IPS DF 4.7 (cell line): ENCODE data around the gene DNAJC25.
A peak's percentile ranks its signal among the peaks of the same experiment; 100 is the strongest.
"Not testable (repeated sequence)": the region's sequence is repeated elsewhere in the genome, so short reads cannot be mapped to it uniquely, and the experiment has no call there.

Experiments used
- DNase-seq: peaks from one replicate; pipeline ENCODE4 v3.0.0-alpha.2; 2013; ENCODE audit warnings: low spot score; ENCODE audit errors: extremely low read depth

The DNAJC25 gene

DNA sequence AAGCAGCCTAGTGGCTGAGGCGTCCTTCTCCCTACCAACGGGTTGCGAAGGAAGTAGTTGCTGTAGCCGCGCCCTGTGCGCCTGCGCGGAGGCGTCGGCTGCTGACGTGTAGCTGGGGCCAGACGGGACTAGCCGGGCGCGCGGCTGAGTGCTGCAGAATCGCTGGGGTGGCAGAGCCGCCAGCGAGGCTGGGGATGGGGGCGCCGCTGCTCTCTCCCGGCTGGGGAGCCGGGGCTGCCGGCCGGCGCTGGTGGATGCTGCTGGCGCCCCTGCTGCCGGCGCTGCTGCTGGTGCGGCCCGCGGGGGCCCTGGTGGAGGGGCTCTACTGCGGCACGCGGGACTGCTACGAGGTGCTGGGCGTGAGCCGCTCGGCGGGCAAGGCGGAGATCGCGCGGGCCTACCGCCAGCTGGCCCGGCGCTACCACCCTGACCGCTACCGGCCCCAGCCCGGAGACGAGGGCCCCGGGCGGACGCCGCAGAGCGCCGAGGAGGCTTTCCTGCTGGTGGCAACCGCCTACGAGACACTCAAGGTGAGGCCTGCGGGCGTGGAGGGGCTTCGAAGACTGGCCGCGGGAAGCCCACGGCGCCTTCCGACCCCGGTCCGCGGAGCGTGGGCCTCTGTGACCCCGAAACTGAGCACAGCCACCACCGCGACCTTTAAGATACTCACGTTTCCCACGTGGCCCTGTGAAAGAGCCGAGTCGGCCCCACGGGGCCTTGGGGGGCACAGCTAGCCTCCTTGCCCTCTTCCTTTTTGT lies at the start of gene DNAJC25:
Gene DNAJC25, plus strand, starts transcription at position 121 of the 758 bp plus-strand sequence. Its CDS starts 74 bp downstream, at position 195.
- peak; percentile 96 for DNase-seq

DNA sequence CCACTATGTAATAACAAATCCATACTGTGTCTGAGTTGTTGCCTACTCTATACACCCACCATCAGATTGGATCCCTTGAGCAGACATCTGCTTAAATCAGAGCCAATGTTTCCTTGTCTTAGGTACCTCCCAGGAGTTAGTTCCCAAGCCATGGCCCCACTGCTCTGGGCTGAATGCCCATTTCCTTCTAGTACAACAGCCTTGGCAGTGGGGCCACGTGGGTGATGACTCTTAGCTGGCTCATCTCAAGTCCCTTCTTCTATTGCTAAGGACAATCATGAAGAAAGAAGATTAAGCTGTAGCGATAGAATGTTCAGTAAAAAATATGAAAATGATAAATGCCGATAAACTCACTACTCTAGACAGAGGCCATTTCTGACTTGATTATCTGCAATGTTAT lies 48.2 kb upstream of the DNAJC25 start:
- no peak for DNase-seq

DNA sequence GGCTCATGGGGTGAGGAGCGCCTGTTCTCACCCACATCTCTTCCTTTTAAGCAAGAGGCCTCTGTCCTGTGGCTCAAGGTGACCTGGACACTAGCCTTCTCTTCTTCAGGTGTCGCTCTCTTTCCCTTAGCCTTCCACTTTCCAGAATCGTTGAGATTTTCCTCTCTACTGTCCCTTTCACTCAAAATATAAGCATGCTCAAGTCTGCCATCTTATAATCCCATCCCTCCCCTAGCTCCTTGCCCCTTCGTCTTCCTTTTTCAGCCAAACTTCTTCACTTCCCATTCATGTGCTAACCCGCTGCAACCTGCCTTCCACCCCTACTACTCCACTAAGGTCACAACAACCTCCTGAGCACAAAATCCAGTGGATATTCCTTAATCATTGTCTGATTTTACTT lies 44.8 kb upstream of the DNAJC25 start:
- DNase-seq, result no peak

DNA sequence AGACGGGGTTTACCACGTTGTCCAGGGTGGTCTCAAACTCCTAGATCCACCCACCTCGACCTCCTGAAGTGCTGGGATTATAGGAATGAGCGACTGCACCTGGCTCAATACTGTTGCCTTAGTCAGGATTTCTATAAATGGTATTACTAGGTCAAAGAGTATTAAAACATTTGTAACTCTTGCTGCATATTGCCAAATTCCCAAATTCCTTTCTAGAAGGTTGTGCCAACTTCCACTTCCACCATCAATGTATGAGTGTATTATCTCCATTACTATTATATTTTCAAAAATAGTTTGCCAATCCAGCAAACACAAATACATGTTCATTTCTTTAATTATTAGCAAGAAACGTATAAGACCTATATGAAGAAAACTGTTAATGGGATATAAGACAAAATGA lies 42.3 kb upstream of the DNAJC25 start:
- no peak for DNase-seq

DNA sequence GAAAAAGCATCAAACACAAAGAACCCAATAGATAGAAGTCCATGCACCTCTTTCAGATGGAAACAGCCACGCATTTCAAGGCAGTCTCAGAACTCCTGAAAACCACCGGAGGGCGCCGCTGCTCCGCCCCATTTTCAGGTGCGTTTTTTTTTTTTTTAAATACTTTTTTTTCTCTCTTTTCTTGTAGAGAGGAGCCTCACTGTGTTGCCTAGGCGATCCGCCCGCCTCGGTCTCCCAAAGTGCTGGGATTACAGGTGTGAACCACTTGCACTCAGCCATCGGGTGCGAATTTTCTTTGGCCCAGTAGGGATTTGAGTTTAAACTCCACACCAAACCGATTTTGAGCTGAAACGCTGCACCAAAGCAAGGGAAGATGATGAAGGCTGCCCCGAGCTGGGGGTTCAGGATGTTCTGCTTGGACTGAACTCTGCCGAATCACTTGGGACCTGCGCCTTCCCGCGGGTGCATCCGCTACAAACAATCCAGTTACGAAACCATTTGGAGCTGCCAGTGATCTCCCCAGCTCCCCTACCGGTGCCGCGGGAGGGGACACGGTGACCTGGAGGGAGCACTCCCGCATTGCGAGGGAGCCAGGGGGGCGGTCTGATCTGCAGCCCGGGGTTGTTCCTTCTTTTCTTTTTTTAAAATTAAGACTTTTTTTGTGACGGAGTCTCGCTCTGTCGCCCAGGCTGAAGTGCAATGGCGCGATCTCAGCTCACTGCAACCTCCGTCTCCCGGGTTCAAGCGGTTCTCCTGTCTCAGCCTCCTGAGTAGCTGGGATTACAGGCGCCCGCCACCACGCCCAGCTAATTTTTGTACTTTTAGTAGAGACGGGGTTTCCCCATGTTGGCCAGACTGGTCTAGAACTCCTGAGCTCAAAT lies 33.0 kb upstream of the DNAJC25 start:
- DNase-seq, result no peak

DNA sequence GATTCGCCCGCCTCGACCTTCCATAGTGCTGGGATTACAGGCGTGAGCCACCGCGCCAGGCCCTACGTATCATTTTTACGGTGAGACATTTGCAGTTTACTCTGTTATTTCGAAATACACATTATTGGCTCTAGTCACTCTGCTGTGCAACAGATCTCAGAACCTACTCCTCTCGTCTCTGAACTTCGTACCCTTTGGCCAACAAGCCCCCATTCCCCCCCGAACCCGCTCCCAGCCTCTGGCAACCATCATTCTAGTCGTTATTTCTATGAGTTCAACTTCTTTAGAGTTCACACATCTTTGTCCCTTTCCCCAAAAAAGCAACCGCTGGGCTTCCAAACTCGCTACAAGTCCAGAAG lies 32.4 kb upstream of the DNAJC25 start:
- DNase-seq, result no peak

DNA sequence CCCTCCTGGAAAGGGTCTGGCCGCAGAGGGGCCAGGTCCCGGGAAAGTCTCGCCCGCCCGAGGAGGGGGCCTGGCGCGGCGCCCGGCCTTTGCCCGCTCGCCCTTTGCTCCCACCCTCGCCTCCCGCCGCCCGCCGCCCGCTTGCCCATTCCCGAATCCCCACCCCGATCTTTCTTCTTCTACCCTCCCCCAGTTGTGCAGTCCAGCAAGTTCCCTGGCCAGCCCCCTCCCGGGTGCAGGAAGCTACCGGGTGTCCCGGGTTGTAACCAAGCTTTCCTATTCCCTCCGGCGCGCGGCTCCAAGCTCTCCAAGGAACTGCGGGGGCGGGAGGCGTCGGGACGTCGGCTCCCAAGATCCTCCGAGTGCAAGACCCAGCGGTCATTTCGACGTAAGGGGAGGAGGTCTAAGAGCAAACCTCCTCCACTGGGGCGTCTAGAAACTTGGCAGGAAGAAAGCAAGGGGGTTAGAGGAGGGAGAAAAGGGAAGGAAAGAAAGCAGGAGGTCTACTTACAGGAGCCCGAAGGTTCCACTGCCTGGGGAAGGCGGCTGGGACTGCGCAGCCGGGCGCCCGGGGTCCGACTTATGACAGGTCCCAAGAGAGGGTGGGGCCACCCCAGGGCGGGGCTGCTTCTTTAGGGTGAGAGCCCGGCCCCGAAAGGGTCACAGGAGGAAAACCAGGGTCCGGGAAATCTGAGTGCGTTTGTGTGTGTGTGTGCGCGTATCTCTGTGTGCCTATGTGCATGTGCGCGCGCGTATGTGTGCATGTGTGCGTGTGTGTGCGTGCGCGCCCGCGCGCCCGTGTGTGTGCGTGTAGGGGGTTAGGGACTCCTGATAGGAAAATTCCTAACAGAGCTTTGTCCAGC lies 31.8 kb upstream of the DNAJC25 start, which contains the start of gene PTGR1:
Gene PTGR1, minus strand, starts transcription at position 556 of the 863 bp plus-strand sequence. CDS start 2,225 bp downstream, outside the sequence.
- DNase-seq, result no peak

DNA sequence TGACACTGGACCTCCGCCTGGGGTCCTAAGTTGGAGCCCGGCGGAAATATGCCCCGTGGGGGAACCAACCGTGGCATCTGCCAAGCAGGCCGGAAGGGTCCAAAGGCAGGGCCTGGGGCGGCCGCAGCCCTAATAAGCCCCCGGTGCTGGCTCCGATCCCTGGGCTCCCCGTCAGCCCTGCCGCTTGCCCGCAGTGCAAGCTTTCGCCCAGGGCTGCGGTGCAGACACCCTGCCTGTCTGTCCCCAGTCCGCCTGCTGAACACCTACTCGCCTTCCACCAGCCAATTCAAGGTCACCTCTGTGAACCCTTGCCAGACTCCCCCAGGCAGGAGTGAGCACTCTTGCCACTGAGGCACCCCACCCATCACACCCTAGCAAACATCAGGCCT lies 31.2 kb upstream of the DNAJC25 start:
- DNase-seq, result no peak

DNA sequence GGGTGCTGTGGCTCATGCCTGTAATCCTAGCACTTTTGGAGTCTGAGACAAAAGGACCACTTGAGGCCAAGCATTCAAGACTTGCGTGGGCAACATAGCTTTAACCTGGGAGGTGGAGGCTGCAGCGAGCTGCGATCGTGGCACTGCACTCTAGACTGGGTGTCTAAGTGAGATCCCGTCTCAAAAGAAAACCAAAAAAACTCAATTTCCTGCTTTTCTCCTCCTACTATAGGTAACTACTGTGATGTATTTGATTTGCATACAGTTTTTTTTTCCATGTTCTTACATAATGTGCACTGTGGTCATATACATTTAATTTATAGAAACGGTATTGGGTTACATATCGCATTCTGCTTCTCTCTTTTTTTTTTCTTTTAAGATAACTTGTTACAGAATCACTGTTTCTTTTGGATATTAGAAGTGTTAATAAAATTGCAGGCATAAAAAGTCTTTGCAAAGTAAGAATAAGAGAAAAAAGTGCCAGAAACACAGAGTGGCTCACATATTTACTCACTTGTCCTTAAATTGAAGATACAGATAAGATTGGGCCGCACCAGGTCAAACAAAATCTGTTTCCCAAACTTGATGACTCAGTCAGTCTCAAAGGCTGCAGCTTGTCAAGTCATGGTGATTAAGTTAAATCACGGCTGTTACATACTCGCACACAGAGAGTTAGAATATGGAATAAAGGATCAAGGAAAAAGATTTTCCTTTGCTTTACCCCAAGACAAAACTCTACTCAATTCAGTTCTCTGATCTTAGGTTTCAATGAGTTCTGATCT lies 29.7 kb upstream of the DNAJC25 start:
- no peak for DNase-seq

DNA sequence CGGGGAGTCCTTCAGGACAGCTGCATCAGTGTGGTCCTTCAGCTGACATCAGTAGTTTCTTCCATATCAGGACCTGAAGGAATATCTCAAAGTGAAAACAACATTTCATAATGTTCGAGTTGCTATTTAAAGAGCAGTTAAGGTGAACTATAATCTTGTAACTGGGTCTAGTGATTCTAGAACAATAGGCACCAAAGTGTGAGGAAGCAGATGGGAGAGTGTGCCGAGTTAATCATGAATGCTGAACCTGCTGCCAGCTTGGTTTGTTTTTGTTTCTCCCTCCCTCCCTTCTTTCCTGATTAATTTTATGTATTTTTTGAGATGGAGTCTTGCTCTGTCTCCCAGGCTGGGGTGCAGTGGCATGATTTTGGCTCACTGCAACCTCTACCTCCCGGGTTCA lies 28.1 kb upstream of the DNAJC25 start:
- DNase-seq, result no peak

DNA sequence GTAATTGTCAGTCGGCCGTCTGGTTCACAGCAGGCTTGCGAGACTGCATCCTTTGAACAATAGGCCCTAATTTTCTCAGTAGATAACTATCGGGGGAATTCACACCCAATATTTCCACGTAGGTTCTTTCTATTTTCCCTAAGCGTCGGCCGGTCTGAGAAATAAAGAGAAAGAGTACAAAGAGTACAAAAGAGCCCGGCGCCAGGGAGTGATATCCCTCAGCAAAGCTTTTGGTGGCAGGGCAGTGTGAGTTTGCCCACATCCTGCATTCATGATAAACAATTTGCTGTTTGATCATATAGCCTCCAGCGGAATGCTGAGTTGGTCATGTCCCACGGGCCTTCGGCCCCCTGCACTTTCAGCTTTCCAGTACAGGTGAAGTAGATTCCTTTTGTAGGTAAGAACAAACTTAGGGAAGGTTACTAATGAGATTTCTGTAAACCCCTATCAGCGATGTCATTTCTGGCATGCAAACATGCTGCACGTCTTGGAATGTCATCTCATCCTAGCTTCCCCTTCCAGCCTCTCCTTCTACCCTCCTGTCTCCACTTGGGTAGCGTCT lies 27.0 kb upstream of the DNAJC25 start:
- DNase-seq, result no peak

DNA sequence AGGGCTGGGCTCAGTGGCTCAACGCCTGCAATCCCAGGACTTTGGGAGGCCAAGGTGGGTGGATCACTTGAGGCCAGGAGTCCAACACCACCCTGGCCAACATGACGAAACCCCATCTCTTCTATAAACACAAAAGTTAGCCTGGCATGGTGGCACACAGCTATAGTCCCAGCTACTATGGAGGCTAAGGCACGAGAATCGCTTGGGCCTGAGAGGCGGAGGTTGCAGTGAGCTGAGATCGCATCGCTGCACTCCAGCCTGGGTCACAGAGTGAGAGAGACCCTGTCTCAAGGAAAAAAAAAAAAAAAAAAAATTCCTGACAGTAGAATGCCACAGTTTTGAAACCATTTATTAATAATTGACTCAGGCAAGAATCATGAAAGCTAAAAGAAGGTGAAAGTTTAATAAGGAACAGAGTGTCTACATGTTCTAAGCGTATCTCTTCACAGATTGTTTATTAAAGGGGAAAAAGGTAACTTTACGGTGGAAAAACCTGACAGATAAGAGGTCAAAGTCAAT lies 26.0 kb upstream of the DNAJC25 start:
- DNase-seq, result no peak

DNA sequence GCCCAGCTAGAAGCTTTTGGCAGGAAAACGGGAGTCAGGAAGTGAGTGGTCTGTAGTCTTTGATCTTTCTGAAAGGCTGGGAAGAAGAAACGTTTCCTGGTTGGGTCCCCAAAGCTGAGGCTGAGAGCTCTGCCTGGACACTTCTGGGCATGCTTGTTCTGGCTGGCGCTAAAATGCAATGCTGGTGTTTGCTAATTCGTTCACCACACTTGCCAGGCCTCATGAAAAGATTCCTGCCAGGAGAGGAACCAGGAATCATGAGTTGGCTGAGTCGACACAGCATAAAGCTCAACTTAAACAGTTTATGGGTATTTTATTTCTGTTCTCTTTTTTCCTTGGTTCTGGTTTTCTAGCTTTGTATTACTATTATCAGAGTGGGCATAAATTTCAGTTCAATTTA lies 21.0 kb upstream of the DNAJC25 start:
- DNase-seq, result no peak

DNA sequence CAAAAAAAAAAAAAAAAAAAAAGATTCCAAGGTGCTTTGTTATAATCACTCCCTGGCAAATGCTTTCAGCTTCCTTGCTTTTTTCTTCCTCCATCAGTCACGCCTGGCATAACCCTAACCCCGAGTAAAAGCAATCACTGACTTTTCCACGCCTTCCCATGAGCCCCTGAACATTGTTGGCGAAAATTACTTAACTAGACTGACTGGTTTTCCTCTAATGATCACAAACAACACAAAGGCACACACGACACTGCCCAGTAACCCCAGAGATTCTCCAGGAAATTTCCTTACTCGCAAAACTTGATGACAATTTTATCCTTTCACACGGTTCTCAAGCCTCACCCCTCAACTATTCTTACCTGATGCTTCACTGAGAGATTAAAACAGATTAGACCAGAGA lies 20.3 kb upstream of the DNAJC25 start:
- no peak for DNase-seq

DNA sequence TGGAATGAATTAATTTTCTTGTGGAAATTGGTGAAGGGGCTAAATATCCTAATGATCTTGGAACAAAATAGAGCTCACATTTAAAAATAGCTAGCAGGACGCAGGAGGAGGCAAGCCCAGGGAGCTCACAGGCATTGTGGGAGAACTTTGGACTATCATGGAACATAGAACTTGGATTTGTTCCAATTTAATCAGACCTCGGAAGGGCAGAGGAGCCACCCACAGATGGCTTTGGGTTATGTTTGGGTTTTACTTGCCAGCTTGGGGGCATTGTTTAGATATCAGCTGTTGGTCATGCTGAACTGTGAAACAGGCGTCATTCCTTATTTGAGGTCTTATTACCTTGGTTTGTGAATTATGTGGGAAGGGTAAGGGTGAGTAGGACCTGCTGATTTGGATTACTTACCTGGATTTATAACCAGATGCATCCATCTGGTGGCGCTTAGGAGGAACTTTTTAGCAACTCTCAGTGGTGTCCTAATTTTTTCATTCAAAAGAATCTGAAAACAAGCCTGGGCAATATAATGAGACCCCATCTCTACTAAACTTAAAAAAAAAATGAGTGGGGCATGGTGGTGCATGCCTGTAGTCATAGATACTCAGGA lies 17.6 kb upstream of the DNAJC25 start:
- DNase-seq, result no peak

DNA sequence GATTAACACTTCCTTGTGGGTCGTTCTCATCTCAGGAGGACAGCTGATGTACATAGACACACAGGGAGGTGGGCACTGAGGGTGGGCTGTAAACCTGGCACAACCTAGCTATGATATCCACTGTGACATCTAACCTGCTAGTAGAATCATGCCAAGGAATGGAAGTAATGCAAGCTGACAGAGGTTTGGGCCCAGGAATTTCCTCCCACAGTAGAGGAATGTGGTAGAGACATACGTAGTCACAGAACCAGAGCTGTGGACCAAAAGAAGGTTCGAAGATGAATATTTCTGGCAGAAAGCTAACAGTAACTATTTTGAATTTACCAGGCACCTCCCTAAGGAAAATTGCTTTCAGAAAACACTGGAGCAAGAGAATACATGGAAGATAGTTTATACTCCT lies 15.2 kb upstream of the DNAJC25 start:
- DNase-seq, result no peak

DNA sequence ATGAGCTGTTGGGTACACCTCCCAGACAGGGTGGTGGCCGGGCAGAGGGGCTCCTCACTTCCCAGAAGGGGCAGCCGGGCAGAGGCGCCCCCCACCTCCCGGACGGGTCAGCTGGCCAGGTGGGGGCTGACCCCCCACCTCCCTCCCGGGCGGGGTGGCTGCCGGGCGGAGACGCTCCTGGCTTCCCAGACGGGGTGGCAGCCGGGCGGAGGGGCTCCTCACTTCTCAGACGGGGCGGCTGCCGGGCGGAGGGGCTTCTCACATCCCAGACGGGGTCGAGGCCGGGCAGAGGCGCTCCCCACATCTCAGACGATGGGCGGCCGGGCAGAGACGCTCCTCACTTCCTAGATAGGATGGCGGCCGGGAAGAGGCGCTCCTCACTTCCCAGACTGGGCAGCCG lies 13.8 kb upstream of the DNAJC25 start:
- DNase-seq, result not testable (repeated sequence)

DNA sequence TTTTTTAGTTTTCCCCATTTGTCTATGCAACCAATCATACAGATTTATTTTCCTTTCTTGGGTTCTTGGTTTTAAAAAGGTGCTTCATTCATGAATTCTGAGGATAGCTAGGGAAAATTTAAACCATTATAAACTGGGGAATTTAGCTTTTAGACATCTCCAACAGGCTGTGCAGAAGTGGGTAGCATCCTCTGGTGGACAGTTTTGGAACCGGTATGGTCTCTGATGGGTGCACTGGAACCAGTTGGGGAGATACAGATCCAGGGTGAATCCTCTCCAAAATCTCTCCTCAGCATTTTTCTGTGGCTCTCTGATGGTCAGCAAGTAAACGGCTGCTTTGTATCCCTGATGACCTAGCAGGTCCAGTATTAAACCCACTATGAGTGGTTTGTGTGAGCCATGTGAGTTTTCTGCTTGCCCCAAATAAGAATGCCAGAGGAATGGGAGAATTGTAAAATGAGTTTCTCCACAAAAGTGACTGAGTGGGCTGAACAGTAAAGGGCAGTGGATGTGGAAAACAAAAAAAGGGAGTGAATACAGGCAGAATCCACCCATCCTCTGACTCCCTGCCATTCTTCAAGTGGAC lies 9.1 kb upstream of the DNAJC25 start:
- no peak for DNase-seq

DNA sequence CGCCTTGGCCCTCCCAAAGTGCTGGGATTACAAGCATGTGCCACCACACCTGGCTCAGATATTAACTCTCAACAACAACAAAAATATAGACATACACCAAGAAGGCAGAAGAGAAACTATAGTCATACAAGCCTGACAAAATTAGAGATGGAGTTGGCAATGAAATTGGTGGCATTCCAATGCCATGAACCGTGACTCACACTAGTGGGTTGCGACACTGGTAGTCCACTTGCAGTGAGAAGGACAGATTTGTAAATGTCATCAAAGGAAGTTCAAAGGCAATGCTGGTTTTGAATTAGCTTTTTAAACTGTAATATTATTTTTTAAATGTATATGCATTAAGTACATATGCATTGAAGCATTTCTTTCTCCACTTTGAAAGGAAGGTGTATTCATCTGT lies 8.5 kb upstream of the DNAJC25 start:
- no peak for DNase-seq
